Heart right ventricle (tissue), 16 donors: Measurements from ENCODE around the gene CACNA1B. TPM values are rescaled to one million over a fixed set of nuclear protein-coding genes. Genes with fewer than 3 reads are reported as not detected.

ENCODE experiments used
- ATAC-seq, 8 donors: fragments of 200-7000 bp; cut with Tn5 transposase; one replicate each; pipeline ENCODE4 v1.9.1; 2020; ENCODE audit warnings: mild to moderate bottlenecking in 8 of 8, moderate library complexity in 8 of 8, moderate number of reproducible peaks in 1 of 8
- DNase-seq, 2 donors: peaks; one replicate each; pipeline ENCODE4 v3.0.0-alpha.2; 2020
- H3K27ac ChIP-seq, 10 donors: fragments of 200-600 bp; sonication (generic) in 2 of 10; one replicate each; pipeline versions ENCODE4 v1.5.0 to v1.8.0; 2020 to 2022; ENCODE audit warnings: mild to moderate bottlenecking in 3 of 10
- H3K27me3 ChIP-seq, 7 donors: fragments of 200-600 bp; one replicate each; pipeline ENCODE4 v1.8.0; 2021 to 2022; ENCODE audit warnings: mild to moderate bottlenecking in 2 of 7
- H3K36me3 ChIP-seq, 9 donors: fragments of 200-600 bp; sonication (generic) in 1 of 9; one replicate each; pipeline versions ENCODE4 v1.5.0 to v1.8.0; 2020 to 2022; ENCODE audit warnings: mild to moderate bottlenecking in 2 of 9
- H3K4me1 ChIP-seq, 9 donors: fragments of 200-600 bp; sonication (generic) in 1 of 9; one replicate each; pipeline versions ENCODE4 v1.5.0 to v1.8.0; 2020 to 2022; ENCODE audit warnings: mild to moderate bottlenecking in 4 of 9
- H3K4me3 ChIP-seq, 10 donors: fragments of 200-600 bp; sonication (generic) in 2 of 10; one replicate each; pipeline versions ENCODE4 v1.5.0 to v1.8.0; 2020 to 2022; ENCODE audit warnings: mild to moderate bottlenecking in 7 of 10, moderate library complexity in 2 of 10
- H3K9me3 ChIP-seq, 11 donors: fragments of 200-600 bp in 10 of 11; sonication (generic) in 2 of 11; one replicate each; pipeline versions ENCODE4 v1.5.0 to v1.8.0; 2013 to 2022; ENCODE audit warnings: mild to moderate bottlenecking in 2 of 11, control low read depth in 1 of 11, moderate library complexity in 1 of 11
- WGBS, 2 donors: extraction: QIAGEN DNeasy Blood & Tissue Kit; methylation state at CpG; one replicate each; pipeline ENCODE4 v1.1.7; 2013; ENCODE audit warnings: inconsistent platforms in 1 of 2; 5-methylcytosine and 5-hydroxymethylcytosine counted together
- intact Hi-C, 10 donors: fragments of 100-400 bp; cut with DNase I; formaldehyde crosslinking; loops; one replicate each; pipeline versions ENCODE4 v1.11.1 to v1.14.2; 2022
- polyA plus RNA-seq, 2 donors: library from polyadenylated mRNA; stranded (reverse); fragments of 200-250 nt; gene quantifications; one replicate each; pipeline ENCODE4 v1.2.3, GENCODE V29; 2013
- total RNA-seq, 10 donors: library from RNA; stranded (reverse); fragmentation: NEBNext Ultra II Directional in 3 of 10; extraction: Animal tissue kit (Norgen Biotek cat#: 25700) in 3 of 10; gene quantifications; one replicate each; pipeline versions ENCODE4 v1.2.1 to v1.2.4, GENCODE V29; 2021 to 2023
- TF ChIP-seq, protein P1 (sequence below), 9 donors: fragments of 200-600 bp; sonication (generic) in 2 of 9; IDR thresholded peaks; one replicate each; pipeline versions ENCODE4 v1.5.0 to v1.8.0; 2021 to 2022; ENCODE audit warnings: antibody characterized with exemption in 9 of 9, mild to moderate bottlenecking in 5 of 9, moderate library complexity in 1 of 9
- donor health status: Arrhythmogenic right ventricular cardiomyopathy.
- donor health status: ischemic (EF 13 %, LVEDD 7.1; RV severe dilation, severe dysfunction).
- donor health status: healthy with polysubstance abuse.
- donor health status: DM: no; HTN: yes; CAD: no.
- donor health status: DM: no; HTN: no; CAD: no.
- donor health status: ischemic (EF 25% LVEDD 6.9; RV normal size, moderate dysfunction).
- donor health status: ischemic (EF 25% LVEDD 5.7; RV mildly dilated, moderate dysfunction).
- donor health status: healthy.
- donor health status: DM: yes; HTN: yes; CAD: no.
- donor health status: Ischemic cardiomyopathy.
- donor health status: ischemic (EF 35%, LVEDD 5.7; RV mildly dilated, moderate dysfunction).
- donor health status: nonischemic (EF 11% LVEDD 7.7; RV severe dilation, severe dysfunction).
- donor health status: DM: yes; HTN: yes; CAD: no.
- donor health status: PGD.
- donor health status: ischemic (EF 29% LVEDD 5.4; RV normal size, mild dysfunction).
- donor health status: nonischemic (EF 23%, LVEDD 6.1; RV moderate dilation, normal function).

The CACNA1B gene
- total and polyA plus RNA-seq, 12 donors = under 0.01 to 0.66 (median 0.15) TPM; not detected in 1

DNA sequence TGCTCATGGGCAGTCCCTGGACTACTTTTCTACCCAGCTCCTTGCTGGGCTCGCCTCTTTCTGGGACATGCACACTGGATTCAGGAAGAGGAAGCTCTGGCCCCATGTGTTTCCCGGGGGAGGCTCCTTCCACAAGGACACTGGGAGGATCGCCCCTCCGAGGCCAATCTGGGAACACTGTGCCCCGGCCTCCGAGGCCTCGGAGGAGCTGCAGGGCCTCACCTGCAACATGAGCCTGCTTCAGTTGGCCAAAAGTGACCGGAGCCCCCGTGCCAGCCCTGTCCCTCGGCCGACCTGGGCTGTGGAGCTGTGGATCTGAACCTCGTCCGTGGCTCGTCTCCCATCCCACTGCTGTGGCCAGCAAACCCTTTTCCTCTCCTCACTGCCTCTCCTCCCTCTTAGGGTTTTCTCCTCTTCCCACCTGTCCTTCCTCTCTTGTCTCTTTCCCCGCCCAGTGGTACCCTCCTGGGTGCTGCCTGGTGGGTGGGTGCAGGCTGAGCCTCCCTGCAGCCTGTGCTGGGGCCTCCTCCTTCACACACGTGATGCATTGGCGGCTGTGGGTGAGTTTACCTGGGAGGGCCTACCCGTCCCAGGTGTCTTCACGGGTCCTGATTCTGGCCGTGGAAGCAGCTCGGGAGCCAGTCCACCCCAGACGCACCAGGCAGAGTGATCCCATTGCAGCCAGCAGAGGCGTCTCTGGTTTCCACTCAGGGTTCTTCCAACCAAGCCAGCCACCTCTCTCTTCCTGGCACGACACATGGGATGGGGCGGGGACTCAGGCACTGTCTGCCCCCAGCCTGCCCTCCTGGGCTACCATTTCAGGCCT is 241.8 kb downstream of the CACNA1B start:
- intact Hi-C loops = no loop called here
- WGBS, 2 donors = 84 to 89% methylated on average over 25 of the region's 25 CpGs

GRCh38 chr9:138120072-138120471 is 242.5 kb downstream of the CACNA1B start:
- Histone ChIP-seq H3K27ac (no peak overlapping the region), H3K4me1 (no peaks in the 10 kb centered on the region), H3K9me3 (no peaks in the 10 kb centered on the region), H3K4me3 (no peak overlapping the region), H3K36me3 (no peaks in the 10 kb centered on the region), H3K27me3 (peaks cover 0 to 48% (median 17%) of the 10 kb centered on the region in 7 donors)
- DNase-seq (no peak), ATAC-seq (no peak)
- TF ChIP-seq, protein P1, sequence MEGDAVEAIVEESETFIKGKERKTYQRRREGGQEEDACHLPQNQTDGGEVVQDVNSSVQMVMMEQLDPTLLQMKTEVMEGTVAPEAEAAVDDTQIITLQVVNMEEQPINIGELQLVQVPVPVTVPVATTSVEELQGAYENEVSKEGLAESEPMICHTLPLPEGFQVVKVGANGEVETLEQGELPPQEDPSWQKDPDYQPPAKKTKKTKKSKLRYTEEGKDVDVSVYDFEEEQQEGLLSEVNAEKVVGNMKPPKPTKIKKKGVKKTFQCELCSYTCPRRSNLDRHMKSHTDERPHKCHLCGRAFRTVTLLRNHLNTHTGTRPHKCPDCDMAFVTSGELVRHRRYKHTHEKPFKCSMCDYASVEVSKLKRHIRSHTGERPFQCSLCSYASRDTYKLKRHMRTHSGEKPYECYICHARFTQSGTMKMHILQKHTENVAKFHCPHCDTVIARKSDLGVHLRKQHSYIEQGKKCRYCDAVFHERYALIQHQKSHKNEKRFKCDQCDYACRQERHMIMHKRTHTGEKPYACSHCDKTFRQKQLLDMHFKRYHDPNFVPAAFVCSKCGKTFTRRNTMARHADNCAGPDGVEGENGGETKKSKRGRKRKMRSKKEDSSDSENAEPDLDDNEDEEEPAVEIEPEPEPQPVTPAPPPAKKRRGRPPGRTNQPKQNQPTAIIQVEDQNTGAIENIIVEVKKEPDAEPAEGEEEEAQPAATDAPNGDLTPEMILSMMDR (IDR thresholded peaks at IDR 0.05) = no peak
- WGBS, 2 donors = 94 to 97% methylated on average over 16 to 23 of the region's 23 CpGs
- intact Hi-C loops = no loop called here

More for the DNA sequence above, 241.8 kb downstream of the CACNA1B start:
- TF ChIP-seq, protein P1 (IDR thresholded peaks at IDR 0.05) = no peak
- H3K9me3 ChIP-seq = no peaks in the 10 kb centered on the region
- H3K27me3 ChIP-seq = peaks cover 0 to 55% (median 22%) of the 10 kb centered on the region in 7 donors
- H3K27ac ChIP-seq = no peak overlapping the region
- H3K36me3 ChIP-seq = no peaks in the 10 kb centered on the region
- H3K4me1 ChIP-seq = no peaks in the 10 kb centered on the region
- H3K4me3 ChIP-seq = no peak overlapping the region
- DNase-seq (no peak), ATAC-seq (no peak)

GRCh38 chr9:138120511-138121437 is 243.2 kb downstream of the CACNA1B start:
- Histone ChIP-seq H3K36me3 (no peaks in the 10 kb centered on the region), H3K4me1 (no peaks in the 10 kb centered on the region), H3K27ac (no peak overlapping the region), H3K27me3 (peaks cover 0 to 47% (median 15%) of the 10 kb centered on the region in 7 donors), H3K9me3 (no peaks in the 10 kb centered on the region), H3K4me3 (no peak overlapping the region)
- intact Hi-C loops = no loop called here
- no peak for ATAC-seq
- no peak for DNase-seq
- TF ChIP-seq, protein P1 (IDR thresholded peaks at IDR 0.05) = no peak
- 91% methylated on average over 30 to 36 of the region's 36 CpGs for WGBS, 2 donors

- H3K9me3 ChIP-seq = no peaks in the 10 kb centered on the region
- H3K36me3 ChIP-seq = no peaks in the 10 kb centered on the region
- no peaks in the 10 kb centered on the region for H3K4me1 ChIP-seq
- no peak overlapping the region for H3K27ac ChIP-seq
- no peak overlapping the region for H3K4me3 ChIP-seq
- no peak for DNase-seq
- TF ChIP-seq, protein P1 (IDR thresholded peaks at IDR 0.05) = no peak
- WGBS, 2 donors = 92% methylated on average over 32 of the region's 32 CpGs
- intact Hi-C loops = no loop called here
- no peak for ATAC-seq
- H3K27me3 ChIP-seq = peaks cover 0 to 42% (median 15%) of the 10 kb centered on the region in 7 donors
Observed at GRCh38 chr9:138121438-138122050, 244.0 kb downstream of the CACNA1B start.
